Esophagus muscularis mucosa (tissue), 4 donors: ENCODE results near the gene TACR2. TPM values are rescaled to one million over a fixed set of nuclear protein-coding genes. Genes with fewer than 3 reads are reported as not detected.
A peak's percentile ranks its signal among the peaks of the same experiment; 100 is the strongest.

Experiments
- DNase-seq: peaks from one replicate; pipeline ENCODE4 v3.0.0-alpha.2; 2017; ENCODE audit errors: extremely low spot score
- H3K27ac ChIP-seq, 4 donors: fragments of 200-600 bp; sonication (generic); replicated peaks in 1 of 4; 1 replicate in 3 of 4; 2 replicates in 1 of 4; pipeline ENCODE4 v1.5.1; 2016 to 2019; ENCODE audit warnings: mild to moderate bottlenecking in 1 of 4
- H3K27me3 ChIP-seq, 4 donors: fragments of 200-600 bp; sonication (generic); one replicate each; pipeline versions ENCODE4 v1.5.1 to v1.6.0; 2016 to 2019
- H3K36me3 ChIP-seq, 4 donors: fragments of 200-600 bp; sonication (generic); one replicate each; pipeline ENCODE4 v1.5.1; 2016 to 2019
- H3K4me1 ChIP-seq, 4 donors: fragments of 200-600 bp; sonication (generic); one replicate each; pipeline ENCODE4 v1.5.1; 2016 to 2019
- H3K4me3 ChIP-seq, 4 donors: fragments of 200-600 bp; sonication (generic); 1 replicate in 2 of 4; 2 replicates in 2 of 4; pipeline ENCODE4 v1.5.1; 2016 to 2019; ENCODE audit warnings: mild to moderate bottlenecking in 4 of 4, moderate library complexity in 1 of 4
- H3K9me3 ChIP-seq, 4 donors: fragments of 200-600 bp; sonication (generic); 1 replicate in 3 of 4; 2 replicates in 1 of 4; pipeline ENCODE4 v1.5.1; 2016 to 2019
- CTCF ChIP-seq, 3 experiments: fragments of 200-600 bp in 2 of 3; fragments of 450-650 bp in 1 of 3; sonication (generic) in 2 of 3; IDR thresholded peaks; one replicate each; pipeline ENCODE4 v1.5.1; 2017 to 2019; ENCODE audit warnings: antibody characterized with exemption in 3 of 3, mild to moderate bottlenecking in 2 of 3, moderate library complexity in 1 of 3
- EP300 ChIP-seq: sonication (generic); formaldehyde crosslinking; IDR thresholded peaks from one replicate; pipeline ENCODE4 v1.6.1; 2017; ENCODE audit warnings: antibody characterized with exemption
- POLR2A ChIP-seq: fragments of 450-650 bp; IDR thresholded peaks from one replicate; pipeline ENCODE4 v1.6.1; 2017; ENCODE audit warnings: antibody characterized with exemption, moderate library complexity, mild to moderate bottlenecking, low read depth
- POLR2AphosphoS5 ChIP-seq, 2 donors: sonication (generic); formaldehyde crosslinking; IDR thresholded peaks; one replicate each; pipeline ENCODE4 v1.6.1; 2017; ENCODE audit warnings: antibody characterized with exemption in 2 of 2
- WGBS: methylation state at CpG from one replicate; pipeline ENCODE4 v1.1.5; 2018; 5-methylcytosine and 5-hydroxymethylcytosine counted together
- intact Hi-C: fragments of 100-400 bp; cut with DNase I; formaldehyde crosslinking; loops from one replicate; pipeline ENCODE4 v1.15.1; 2023
- total RNA-seq, 4 donors: library from RNA; depleted of rRNA; stranded (reverse); fragments of >200 nt; gene quantifications; one replicate each; pipeline versions ENCODE4 v1.1.0 to v1.2.1, GENCODE V29; 2016

Gene TACR2
- total RNA-seq, 4 donors from 2014 or later: 51.4 to 72.6 (median 68.1) TPM

GRCh38 chr10:69382382-69383117 is 34.2 kb downstream of the TACR2 start:
- H3K36me3 ChIP-seq: peaks cover 43 to 96% (median 84%) of the 10 kb centered on the region in 4 donors
- WGBS: 84% methylated on average over 19 of the region's 26 CpGs

GRCh38 chr10:69379800-69380199 is 36.9 kb downstream of the TACR2 start:
- peaks cover 37 to 60% (median 55%) of the 10 kb centered on the region in 4 donors for H3K4me1 ChIP-seq
- H3K36me3 ChIP-seq: peaks cover 28 to 81% (median 66%) of the 10 kb centered on the region in 4 donors
- no peaks in the 10 kb centered on the region for H3K9me3 ChIP-seq
- H3K27ac ChIP-seq: no peak overlapping the region
- no peak overlapping the region for H3K4me3 ChIP-seq
- DNase-seq: no peak
- TF ChIP-seq POLR2AphosphoS5 (IDR thresholded peaks at IDR 0.05) (no peak), CTCF (IDR thresholded peaks at IDR 0.05) (no peak), POLR2A (no peak), EP300 (no peak)
- WGBS: 97% methylated on average over 15 of the region's 16 CpGs
- intact Hi-C loops: loop anchor here (5.0 kb wide), 1 partner anchor 62 kb away; no protein-coding TSS in a partner anchor
- no peaks in the 10 kb centered on the region for H3K27me3 ChIP-seq

More at GRCh38 chr10:69382382-69383117, 34.2 kb downstream of the TACR2 start:
- H3K27ac ChIP-seq: peak overlapping the region in 2 of 4 donors; percentile 36 to 54
- H3K4me1 ChIP-seq: peaks cover 15 to 32% (median 28%) of the 10 kb centered on the region in 4 donors
- DNase-seq: no peak
- H3K27me3 ChIP-seq: no peaks in the 10 kb centered on the region
- no peak for TF ChIP-seq CTCF (IDR thresholded peaks at IDR 0.05)
- TF ChIP-seq POLR2A: no peak
- TF ChIP-seq EP300: no peak
- TF ChIP-seq POLR2AphosphoS5 (IDR thresholded peaks at IDR 0.05): no peak
- no peaks in the 10 kb centered on the region for H3K9me3 ChIP-seq
- intact Hi-C loops: loop anchor here (5.0 kb wide), 1 partner anchor 65 kb away; no protein-coding TSS in a partner anchor
- no peak overlapping the region for H3K4me3 ChIP-seq

GRCh38 chr10:69377933-69378332 is 38.8 kb downstream of the TACR2 start:
- 18% methylated on average over 3 of the region's 3 CpGs for WGBS
- peaks cover 35 to 59% (median 54%) of the 10 kb centered on the region in 4 donors for H3K4me1 ChIP-seq
- H3K36me3 ChIP-seq: peaks cover 22 to 78% (median 54%) of the 10 kb centered on the region in 4 donors

GRCh38 chr10:69377191-69377590 is 39.5 kb downstream of the TACR2 start:
- Histone ChIP-seq H3K9me3 (no peaks in the 10 kb centered on the region), H3K27ac (peak overlapping the region; percentile 78 to 84 (median 82)), H3K36me3 (peaks cover 20 to 73% (median 48%) of the 10 kb centered on the region in 4 donors), H3K4me1 (peaks cover 35 to 56% (median 52%) of the 10 kb centered on the region in 4 donors), H3K27me3 (no peaks in the 10 kb centered on the region), H3K4me3 (no peak overlapping the region)
- intact Hi-C loops: no loop called here
- no peak for DNase-seq
- TF ChIP-seq CTCF (IDR thresholded peaks at IDR 0.05) (no peak), POLR2AphosphoS5 (IDR thresholded peaks at IDR 0.05) (no peak), EP300 (no peak), POLR2A (no peak)
- 72% methylated on average over 6 of the region's 6 CpGs for WGBS

More at GRCh38 chr10:69377933-69378332, 38.8 kb downstream of the TACR2 start:
- TF ChIP-seq POLR2AphosphoS5 (IDR thresholded peaks at IDR 0.05) (peak; percentile 41 to 66), CTCF (IDR thresholded peaks at IDR 0.05) (no peak), POLR2A (no peak), EP300 (no peak)
- Histone ChIP-seq H3K4me3 (no peak overlapping the region), H3K27me3 (no peaks in the 10 kb centered on the region), H3K9me3 (no peaks in the 10 kb centered on the region), H3K27ac (peak overlapping the region; percentile 78 to 84 (median 82))
- intact Hi-C loops: no loop called here
- no peak for DNase-seq
